CD4-positive, alpha-beta T cell treated with Interferon alpha-2 for 1 hour (primary cell): Measurements from ENCODE around the gene ZP2.
A peak's percentile ranks its signal among the peaks of the same experiment; 100 is the strongest.
"Not testable (repeated sequence)": the region's sequence is repeated elsewhere in the genome, so short reads cannot be mapped to it uniquely, and the experiment has no call there.

Source experiments
- DNase-seq, 2 donors: peaks; one replicate each; pipeline ENCODE4 v3.0.0-alpha.2; 2020 to 2022

Gene ZP2

GRCh38 chr16:21169249-21169981 lies 42.0 kb downstream of the ZP2 start:
- no peak for DNase-seq

GRCh38 chr16:21167929-21168602 lies 43.3 kb downstream of the ZP2 start:
- DNase-seq, result no peak

GRCh38 chr16:21167360-21167759 lies 44.0 kb downstream of the ZP2 start:
- no peak for DNase-seq

- no peak for DNase-seq
Measured at GRCh38 chr16:21166561-21166961, 44.8 kb downstream of the ZP2 start.

- DNase-seq, result no peak
Measured at GRCh38 chr16:21164521-21165168, 46.7 kb downstream of the ZP2 start.

GRCh38 chr16:21163576-21163975 lies 47.8 kb downstream of the ZP2 start:
- no peak for DNase-seq

- DNase-seq, result no peak
Measured at GRCh38 chr16:21162661-21163151, 48.7 kb downstream of the ZP2 start.

- DNase-seq, result no peak
Measured at GRCh38 chr16:21161211-21161610, 50.2 kb downstream of the ZP2 start.

- DNase-seq, result no peak
Measured at GRCh38 chr16:21160276-21160675, 51.1 kb downstream of the ZP2 start.

GRCh38 chr16:21159281-21159951 lies 52.0 kb downstream of the ZP2 start:
- peak in 1 of 2 donors; percentile 12 for DNase-seq

GRCh38 chr16:21158208-21159110 lies 52.9 kb downstream of the ZP2 start, which contains the start of gene LDAF1:
TSS of gene LDAF1 (plus strand) at chr16:21158674. CDS start at chr16:21161183, 2,509 bp downstream.
- DNase-seq, result peak; percentile 68 to 75

- DNase-seq, result no peak
Measured at GRCh38 chr16:21157632-21158031, 53.7 kb downstream of the ZP2 start.

- peak in 1 of 2 donors; percentile 18 for DNase-seq
Measured at GRCh38 chr16:21156767-21157467, 54.5 kb downstream of the ZP2 start.

GRCh38 chr16:21156011-21156410 lies 55.4 kb downstream of the ZP2 start:
- DNase-seq, result not testable (repeated sequence)

GRCh38 chr16:21153124-21153729 lies 58.1 kb downstream of the ZP2 start:
- not testable (repeated sequence) for DNase-seq

GRCh38 chr16:21152160-21153030 lies 59.0 kb downstream of the ZP2 start:
- not testable (repeated sequence) for DNase-seq

- DNase-seq, result no peak
Measured at GRCh38 chr16:21150375-21151001, 60.9 kb downstream of the ZP2 start, which contains the start of gene DNAH3. TSS of gene DNAH3 (minus strand) at chr16:21150846. CDS start at chr16:21150319, 527 bp downstream.
